SU-DHL-6 (cell line): ENCODE data around the gene DLK1.

Experiments
- H2AFZ ChIP-seq: fragments of 200-600 bp; sonication (generic); 2 replicates; pipeline ENCODE4 v1.6.1; 2014; ENCODE audit warnings: low read depth, mild to moderate bottlenecking, moderate library complexity, mixed read lengths, antibody characterized with exemption, low read length; ENCODE audit not compliant: severe bottlenecking
- H3F3A ChIP-seq: fragments of 200-600 bp; shearing (Covaris generic); 2 replicates; pipeline ENCODE4 v1.6.0; 2016; ENCODE audit warnings: antibody characterized with exemption, mild to moderate bottlenecking; ENCODE audit not compliant: insufficient read depth
- H3K27ac ChIP-seq: fragments of 200-600 bp; sonication (generic); 2 replicates; pipeline ENCODE4 v1.5.1; 2016; ENCODE audit warnings: low read depth, mild to moderate bottlenecking, low read length, moderate library complexity, mixed read lengths
- H3K27me3 ChIP-seq: fragments of 200-600 bp; sonication (generic), shearing (Covaris generic); 2 replicates; pipeline ENCODE4 v1.6.0; 2014; ENCODE audit warnings: mild to moderate bottlenecking, low read length
- H3K36me3 ChIP-seq: fragments of 200-600 bp; sonication (generic); 2 replicates; pipeline ENCODE4 v1.6.1; 2014; ENCODE audit warnings: mild to moderate bottlenecking, low read length, mixed read lengths
- H3K4me2 ChIP-seq: fragments of 300-600, 200-600 bp; shearing (Covaris generic), sonication (generic); 2 replicates; pipeline ENCODE4 v1.6.0; 2014; ENCODE audit warnings: low read length, low read depth, mild to moderate bottlenecking; ENCODE audit not compliant: poor library complexity, severe bottlenecking
- H3K4me3 ChIP-seq: fragments of 200-600 bp; sonication (generic); 2 replicates; pipeline ENCODE4 v1.5.1; 2014; ENCODE audit warnings: antibody characterized with exemption, low read length, mild to moderate bottlenecking, mixed read lengths; ENCODE audit not compliant: insufficient read depth, poor library complexity, severe bottlenecking
- H3K79me2 ChIP-seq: fragments of 200-600 bp; sonication (generic); 2 replicates; pipeline ENCODE4 v1.6.1; 2014; ENCODE audit warnings: mild to moderate bottlenecking, low read length, moderate library complexity; ENCODE audit not compliant: insufficient read depth
- H3K9ac ChIP-seq: fragments of 200-600 bp; sonication (generic); 2 replicates; pipeline ENCODE4 v1.7.0; 2014; ENCODE audit warnings: mild to moderate bottlenecking, low read length
- H3K9me2 ChIP-seq: fragments of 200-600 bp; sonication (generic); replicated peaks from 2 replicates; pipeline ENCODE4 v1.6.1; 2014; ENCODE audit warnings: low read length; ENCODE audit not compliant: insufficient read depth
- H3K9me3 ChIP-seq: fragments of 200-600 bp; sonication (generic); 2 replicates; pipeline ENCODE4 v1.6.1; 2014; ENCODE audit warnings: low read length, mixed read lengths; ENCODE audit not compliant: insufficient read depth
- H4K20me1 ChIP-seq: fragments of 200-600 bp; sonication (generic); 2 replicates; pipeline ENCODE4 v1.6.1; 2014; ENCODE audit warnings: low read depth, mild to moderate bottlenecking, antibody characterized with exemption, low read length, moderate library complexity, mixed read lengths
- CTCF ChIP-seq: fragments of 200-600 bp; sonication (generic); IDR thresholded peaks from one replicate; pipeline ENCODE4 v1.5.1; 2017; ENCODE audit warnings: antibody characterized with exemption, mild to moderate bottlenecking, low read length, moderate library complexity; ENCODE audit not compliant: insufficient read depth, poor library complexity, severe bottlenecking
- EZH2phosphoT487 ChIP-seq: fragments of 200-600 bp; sonication (generic), shearing (Covaris generic); conservative IDR thresholded peaks from 2 replicates; pipeline ENCODE4 v1.6.1; 2018; ENCODE audit warnings: mild to moderate bottlenecking, antibody characterized with exemption, low read length, moderate library complexity, mixed read lengths

Gene DLK1

GRCh38 chr14:100734031-100734990 is 7.6 kb downstream of the DLK1 start:
- Histone ChIP-seq H3K27me3 (no peaks in the 10 kb centered on the region), H4K20me1 (no peaks in the 10 kb centered on the region), H3K36me3 (no peaks in the 10 kb centered on the region), H3K9ac (no peak overlapping the region), H3K4me3 (no peak overlapping the region), H3K79me2 (no peaks in the 10 kb centered on the region), H3K4me2 (no peak overlapping the region), H2AFZ (no peak overlapping the region), H3K27ac (no peak overlapping the region), H3K9me2 (no peaks in the 10 kb centered on the region), H3F3A (no peaks in the 10 kb centered on the region), H3K9me3 (no peaks in the 10 kb centered on the region)
- TF ChIP-seq EZH2phosphoT487 (no peak), CTCF (no peak)

GRCh38 chr14:100735271-100735670 is 8.6 kb downstream of the DLK1 start:
- Histone ChIP-seq H3K9me3 (no peaks in the 10 kb centered on the region), H4K20me1 (no peaks in the 10 kb centered on the region), H3K4me3 (no peak overlapping the region), H3K4me2 (no peak overlapping the region), H3K9ac (no peak overlapping the region), H3F3A (no peaks in the 10 kb centered on the region), H3K9me2 (no peaks in the 10 kb centered on the region), H3K79me2 (no peaks in the 10 kb centered on the region), H3K27ac (no peak overlapping the region), H3K36me3 (no peaks in the 10 kb centered on the region), H3K27me3 (no peaks in the 10 kb centered on the region), H2AFZ (no peak overlapping the region)
- TF ChIP-seq EZH2phosphoT487 (no peak), CTCF (no peak)

GRCh38 chr14:100736269-100737180 is 9.8 kb downstream of the DLK1 start:
- Histone ChIP-seq H3K9me3 (no peaks in the 10 kb centered on the region), H3K4me3 (no peak overlapping the region), H3K79me2 (no peaks in the 10 kb centered on the region), H3K9ac (no peak overlapping the region), H3K27me3 (no peaks in the 10 kb centered on the region), H3K9me2 (no peaks in the 10 kb centered on the region), H3K36me3 (no peaks in the 10 kb centered on the region), H2AFZ (no peak overlapping the region), H3K4me2 (no peak overlapping the region), H4K20me1 (no peaks in the 10 kb centered on the region), H3F3A (no peaks in the 10 kb centered on the region), H3K27ac (no peak overlapping the region)
- no peak for TF ChIP-seq CTCF
- TF ChIP-seq EZH2phosphoT487, result no peak
